GM12865 (cell line): ENCODE data around the gene NPY2R.

Experiments
- DNase-seq: peaks from one replicate; pipeline ENCODE4 v3.0.0; 2010; ENCODE audit warnings: low read depth
- H3K4me3 ChIP-seq: 2 replicates; pipeline ENCODE4 v1.5.1; 2011; ENCODE audit warnings: mild to moderate bottlenecking, low read depth, low read length, control low read depth
- CTCF ChIP-seq: IDR thresholded peaks from 2 replicates; pipeline ENCODE4 v1.5.1; 2011; ENCODE audit warnings: low read length, control low read depth, low read depth, inconsistent platforms; ENCODE audit not compliant: insufficient read depth; ENCODE audit errors: missing control alignments

The NPY2R gene

DNA sequence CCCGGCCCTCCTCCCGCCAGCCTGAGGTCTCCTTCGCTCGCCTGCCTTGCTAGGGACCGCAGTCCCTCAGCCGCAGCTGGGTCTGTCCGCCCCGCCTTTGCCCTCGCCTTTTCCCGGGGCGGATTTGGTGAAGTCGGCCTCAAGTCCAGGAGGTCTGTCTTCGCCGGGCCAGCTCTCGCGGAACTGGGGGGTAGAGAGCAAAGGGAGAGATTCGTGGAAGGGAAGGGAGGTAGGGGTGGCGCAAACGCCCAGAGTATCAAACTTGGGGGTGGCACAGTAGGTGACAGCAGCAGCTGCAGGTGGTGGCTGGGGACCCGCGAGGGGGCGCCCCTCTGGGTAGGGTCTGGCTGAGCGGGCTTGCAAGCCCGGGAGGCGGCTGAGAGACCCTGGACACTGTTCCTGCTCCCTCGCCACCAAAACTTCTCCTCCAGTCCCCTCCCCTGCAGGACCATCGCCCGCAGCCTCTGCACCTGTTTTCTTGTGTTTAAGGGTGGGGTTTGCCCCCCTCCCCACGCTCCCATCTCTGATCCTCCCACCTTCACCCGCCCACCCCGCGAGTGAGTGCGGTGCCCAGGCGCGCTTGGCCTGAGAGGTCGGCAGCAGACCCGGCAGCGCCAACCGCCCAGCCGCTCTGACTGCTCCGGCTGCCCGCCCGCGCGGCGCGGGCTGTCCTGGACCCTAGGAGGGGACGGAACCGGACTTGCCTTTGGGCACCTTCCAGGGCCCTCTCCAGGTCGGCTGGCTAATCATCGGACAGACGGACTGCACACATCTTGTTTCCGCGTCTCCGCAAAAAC is at the start of gene NPY2R:
NPY2R (plus strand) TSS at position 379 of the 797 bp plus-strand sequence. CDS start 5,304 bp downstream, outside the sequence.
- H3K4me3 ChIP-seq = no peak within 1 kb of the TSS
- no peak for DNase-seq
- no peak for TF ChIP-seq CTCF

- no peak overlapping the region for H3K4me3 ChIP-seq
- no peak for DNase-seq
- no peak for TF ChIP-seq CTCF
Measured at GRCh38 chr4:155161357-155161756, 47.1 kb upstream of the NPY2R start.

GRCh38 chr4:155164718-155165117 is 43.7 kb upstream of the NPY2R start:
- H3K4me3 ChIP-seq = no peak overlapping the region

DNA sequence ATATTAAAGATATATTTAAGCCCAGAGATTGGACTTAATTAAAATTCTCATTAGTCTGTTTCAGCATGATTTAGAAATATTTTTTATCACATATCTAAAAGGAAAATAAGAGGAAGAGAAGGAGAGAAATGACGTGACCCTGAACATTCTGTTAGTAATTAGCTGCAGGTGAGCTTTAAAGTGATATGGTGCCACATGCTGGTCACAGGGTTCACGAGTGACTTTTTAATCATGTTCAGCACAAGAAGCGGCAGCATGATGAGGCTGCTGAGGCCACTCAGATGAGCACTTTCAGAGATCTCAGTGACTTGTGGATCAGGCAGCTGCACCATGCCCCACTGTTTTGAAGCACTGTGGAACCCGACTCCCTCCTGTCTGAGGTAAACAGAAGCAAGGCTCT is 37.9 kb upstream of the NPY2R start:
- H3K4me3 ChIP-seq = no peak overlapping the region
- no peak for TF ChIP-seq CTCF
- DNase-seq = no peak

More at GRCh38 chr4:155164718-155165117, 43.7 kb upstream of the NPY2R start:
- no peak for DNase-seq
- no peak for TF ChIP-seq CTCF

- H3K4me3 ChIP-seq = no peak overlapping the region
- no peak for DNase-seq
- TF ChIP-seq CTCF = no peak
Measured at GRCh38 chr4:155173371-155173770, 35.1 kb upstream of the NPY2R start.

GRCh38 chr4:155174668-155175067 is 33.8 kb upstream of the NPY2R start:
- no peak for DNase-seq
- H3K4me3 ChIP-seq = no peak overlapping the region
- TF ChIP-seq CTCF = no peak

DNA sequence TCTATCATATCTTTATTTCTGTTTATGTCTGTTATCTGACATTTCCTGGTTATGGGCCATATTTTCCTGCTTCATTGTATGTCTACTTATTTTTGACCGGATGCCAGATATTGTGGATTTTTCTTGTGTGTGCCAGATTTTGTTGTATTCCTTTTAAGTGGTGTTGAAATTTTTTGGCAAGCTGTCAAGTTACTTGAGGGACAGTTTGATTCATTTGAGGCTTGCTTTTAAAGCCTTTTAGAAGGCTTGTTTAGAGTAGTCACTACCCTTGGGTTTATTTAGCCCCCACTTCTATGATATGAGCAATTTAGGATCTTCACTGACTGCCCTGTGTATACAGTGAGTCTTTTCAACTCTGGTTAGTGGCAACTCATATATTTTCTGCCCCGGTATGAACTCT is 29.2 kb upstream of the NPY2R start:
- DNase-seq = no peak
- TF ChIP-seq CTCF = no peak
- H3K4me3 ChIP-seq = no peak overlapping the region
